Osteocyte (in vitro differentiated cells): ENCODE measurements around the gene SYNE4. TPM values are rescaled to one million over a fixed set of nuclear protein-coding genes. Genes with fewer than 3 reads are reported as not detected.
A peak's percentile ranks its signal among the peaks of the same experiment; 100 is the strongest.
"Not testable (repeated sequence)": the region's sequence is repeated elsewhere in the genome, so short reads cannot be mapped to it uniquely, and the experiment has no call there.

Source experiments
- DNase-seq: peaks from one replicate; pipeline ENCODE4 v3.0.0; 2021; ENCODE audit warnings: mixed read lengths; ENCODE audit not compliant: unreplicated experiment; ENCODE audit errors: extremely low spot score
- H3K27ac Mint-ChIP-seq: one replicate; pipeline ENCODE4 v1.8.0; 2021; ENCODE audit warnings: mild to moderate bottlenecking, mixed read lengths; ENCODE audit not compliant: unreplicated experiment
- H3K27me3 Mint-ChIP-seq: one replicate; pipeline ENCODE4 v1.8.0; 2021; ENCODE audit warnings: mixed read lengths; ENCODE audit not compliant: unreplicated experiment
- H3K36me3 Mint-ChIP-seq: one replicate; pipeline ENCODE4 v1.8.0; 2021; ENCODE audit warnings: mixed read lengths; ENCODE audit not compliant: unreplicated experiment
- H3K4me1 Mint-ChIP-seq: one replicate; pipeline ENCODE4 v1.8.0; 2021; ENCODE audit warnings: mixed read lengths; ENCODE audit not compliant: unreplicated experiment
- H3K4me3 Mint-ChIP-seq: one replicate; pipeline ENCODE4 v1.8.0; 2021; ENCODE audit warnings: mild to moderate bottlenecking, moderate library complexity, mixed read lengths; ENCODE audit not compliant: unreplicated experiment
- H3K9me3 Mint-ChIP-seq: one replicate; pipeline ENCODE4 v1.8.0; 2021; ENCODE audit warnings: mixed read lengths; ENCODE audit not compliant: unreplicated experiment
- CTCF ChIP-seq: fragments of 200-600 bp; sonication (generic); IDR thresholded peaks from 2 replicates; pipeline ENCODE4 v1.5.0; 2021; ENCODE audit warnings: antibody characterized with exemption, mild to moderate bottlenecking, moderate library complexity
- total RNA-seq: library from RNA; stranded (reverse); gene quantifications from 2 replicates; pipeline ENCODE4 v1.2.1, GENCODE V29; 2021

The SYNE4 gene
- total RNA-seq, 1 donor from 2014 or later: not detected

DNA sequence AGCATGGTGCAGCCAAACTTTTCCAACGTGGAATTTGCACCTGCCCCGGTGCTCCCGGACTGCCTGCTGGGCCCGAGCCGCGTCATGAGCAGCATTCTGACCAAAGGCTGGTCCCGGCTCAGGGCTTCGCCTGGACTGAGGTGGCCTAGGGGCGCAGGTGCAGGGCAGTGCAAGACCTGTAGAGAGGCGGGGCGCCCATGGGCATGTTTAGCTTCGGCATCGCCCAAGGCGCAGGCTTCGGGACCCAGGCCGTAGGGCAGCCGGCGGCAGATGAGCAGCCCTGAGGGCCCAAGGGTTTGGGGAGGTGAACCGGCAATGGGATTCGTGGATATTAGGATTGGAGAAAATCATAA, 48.7 kb downstream of the SYNE4 start:
- Mint-ChIP-seq H3K36me3 (no peaks in the 10 kb centered on the region), H3K4me1 (no peaks in the 10 kb centered on the region), H3K9me3 (peaks cover 5% of the 10 kb centered on the region), H3K27ac (no peak overlapping the region), H3K27me3 (peaks cover 28% of the 10 kb centered on the region), H3K4me3 (no peak overlapping the region)
- no peak for TF ChIP-seq CTCF
- no peak for DNase-seq

- H3K4me3 Mint-ChIP-seq: no peak overlapping the region
- no peaks in the 10 kb centered on the region for H3K36me3 Mint-ChIP-seq
- H3K9me3 Mint-ChIP-seq: peaks cover 5% of the 10 kb centered on the region
- no peak overlapping the region for H3K27ac Mint-ChIP-seq
- H3K4me1 Mint-ChIP-seq: no peaks in the 10 kb centered on the region
- DNase-seq: no peak
- TF ChIP-seq CTCF: peak; percentile 14
- peaks cover 28% of the 10 kb centered on the region for H3K27me3 Mint-ChIP-seq
Observed at GRCh38 chr19:35959040-35959967, 49.3 kb downstream of the SYNE4 start.

DNA sequence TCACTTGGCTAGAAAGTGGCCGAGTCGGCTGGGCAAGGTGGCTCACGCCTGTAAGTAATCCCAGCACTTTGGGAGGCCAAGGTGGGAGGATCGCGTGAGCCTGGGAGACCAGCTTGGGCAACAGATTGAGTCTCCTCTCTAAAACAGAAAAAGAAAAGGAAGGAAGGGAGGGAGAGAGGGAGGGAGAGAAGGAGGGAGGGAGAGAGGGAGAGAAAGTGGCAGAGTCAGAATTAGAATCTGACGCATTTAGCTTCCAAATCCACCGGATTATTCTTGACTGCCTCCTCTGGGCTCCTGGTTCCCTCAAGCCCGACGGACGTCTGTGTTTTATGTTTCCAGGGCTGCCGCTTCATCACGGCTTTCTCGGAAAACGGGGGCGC, 50.0 kb downstream of the SYNE4 start:
- Mint-ChIP-seq H3K27me3 (peaks cover 28% of the 10 kb centered on the region), H3K36me3 (no peaks in the 10 kb centered on the region), H3K4me3 (no peak overlapping the region), H3K27ac (no peak overlapping the region), H3K4me1 (no peaks in the 10 kb centered on the region), H3K9me3 (peaks cover 5% of the 10 kb centered on the region)
- DNase-seq: no peak
- TF ChIP-seq CTCF: no peak

DNA sequence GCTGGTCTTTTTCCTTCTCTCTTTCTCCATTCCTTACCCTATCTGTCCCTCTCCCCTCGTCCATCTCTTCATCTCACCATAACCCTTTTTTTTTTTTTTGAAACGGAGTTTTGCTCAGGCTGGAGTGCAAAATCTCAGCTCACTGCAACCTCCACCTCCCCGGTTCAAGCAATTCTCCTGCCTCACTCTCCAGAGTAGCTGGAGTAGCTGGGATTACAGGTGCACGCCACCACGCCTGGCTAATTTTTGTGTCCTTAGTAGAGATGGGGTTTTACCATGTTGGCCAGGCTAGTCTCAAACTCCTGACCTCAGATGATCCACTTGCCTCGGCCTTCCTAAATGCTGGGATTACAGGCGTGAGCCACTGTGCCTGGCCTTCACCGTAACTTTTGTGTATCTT, 51.2 kb downstream of the SYNE4 start:
- not testable (repeated sequence) for DNase-seq, H3K27ac Mint-ChIP-seq, H3K36me3 Mint-ChIP-seq, H3K4me1 Mint-ChIP-seq, H3K4me3 Mint-ChIP-seq, H3K9me3 Mint-ChIP-seq
- H3K27me3 Mint-ChIP-seq: peaks cover 28% of the 10 kb centered on the region

DNA sequence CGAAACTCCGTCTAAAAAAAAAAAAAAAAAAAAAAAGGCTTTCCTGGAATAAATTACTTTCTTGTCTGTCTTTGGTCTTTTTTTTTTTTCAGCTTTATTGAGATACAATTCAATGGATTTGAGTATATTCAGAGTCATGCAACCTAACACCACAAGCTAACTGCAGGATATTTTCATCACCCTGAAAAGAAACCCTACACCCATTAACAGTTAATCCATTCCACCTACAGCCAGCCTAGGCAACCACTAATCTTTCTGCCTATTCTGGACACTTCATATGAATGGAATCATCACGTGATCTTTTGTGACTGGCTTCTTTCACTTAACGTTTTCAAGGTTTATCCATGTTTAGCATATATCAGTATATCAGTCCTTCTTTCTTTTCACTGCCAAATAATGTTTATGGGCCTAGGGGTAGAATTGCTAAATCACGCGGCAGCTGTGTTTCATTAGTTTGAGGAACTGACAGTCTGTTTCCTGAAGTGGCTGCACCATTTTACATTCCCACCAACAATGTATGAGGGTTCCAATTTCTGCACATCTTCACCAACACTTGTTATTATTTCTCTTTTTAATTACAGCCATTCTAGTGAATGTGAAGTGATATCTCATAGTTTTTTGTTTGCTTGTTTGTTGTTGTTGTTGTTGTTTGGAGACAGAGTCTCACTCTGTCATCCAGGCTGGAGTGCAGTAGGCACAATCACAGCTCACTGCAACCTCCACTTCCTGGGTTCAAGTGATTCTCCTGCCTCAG, 52.6 kb downstream of the SYNE4 start:
- TF ChIP-seq CTCF: no peak
- Mint-ChIP-seq H3K4me1 (no peaks in the 10 kb centered on the region), H3K9me3 (peaks cover 5% of the 10 kb centered on the region), H3K36me3 (no peaks in the 10 kb centered on the region), H3K27me3 (peaks cover 28% of the 10 kb centered on the region), H3K4me3 (no peak overlapping the region), H3K27ac (no peak overlapping the region)
- no peak for DNase-seq

Other genes with a start within 250 kb of the SYNE4 start
- gene ARHGAP33, start 233.2 kb downstream of the SYNE4 start, total RNA-seq: 10.1 and 15.2 TPM in 2 replicates
- not detected in 2 replicates for gene PRODH2, start 196.0 kb downstream of the SYNE4 start, total RNA-seq
- not detected in 2 replicates for gene NPHS1, start 156.3 kb downstream of the SYNE4 start, total RNA-seq
- gene KIRREL2, start 151.9 kb downstream of the SYNE4 start, total RNA-seq: not detected in 2 replicates
- 12.6 and 14.7 TPM in 2 replicates for gene APLP1, start 140.2 kb downstream of the SYNE4 start, total RNA-seq
- 6.2 and 6.8 TPM in 2 replicates for gene NFKBID, start 108.3 kb downstream of the SYNE4 start, total RNA-seq
- gene HCST, start 106.3 kb downstream of the SYNE4 start, total RNA-seq: 0.81 and 0.97 TPM in 2 replicates
- gene TYROBP, start 100.5 kb downstream of the SYNE4 start, total RNA-seq: not detected in 2 replicates
- 24.3 and 25.0 TPM in 2 replicates for gene LRFN3, start 72.4 kb downstream of the SYNE4 start, total RNA-seq
- 15.4 and 15.5 TPM in 2 replicates for gene SDHAF1, start 13.6 kb downstream of the SYNE4 start, total RNA-seq
- gene ALKBH6, start 5.4 kb upstream of the SYNE4 start, total RNA-seq: 13.0 and 16.0 TPM in 2 replicates
- 72.8 and 78.3 TPM in 2 replicates for gene CLIP3, start 24.1 kb upstream of the SYNE4 start, total RNA-seq
- gene THAP8, start 45.5 kb upstream of the SYNE4 start, total RNA-seq: 7.3 and 8.0 TPM in 2 replicates
- 4.6 and 4.9 TPM in 2 replicates for gene WDR62, start 46.1 kb upstream of the SYNE4 start, total RNA-seq
- not detected in 2 replicates for gene OVOL3, start 102.3 kb upstream of the SYNE4 start, total RNA-seq
- gene POLR2I, start 106.1 kb upstream of the SYNE4 start, total RNA-seq: 61.8 and 62.2 TPM in 2 replicates
- 172 and 177 TPM in 2 replicates for gene TBCB, start 106.7 kb upstream of the SYNE4 start, total RNA-seq
- 789 and 808 TPM in 2 replicates for gene CAPNS1, start 131.3 kb upstream of the SYNE4 start, total RNA-seq
- gene COX7A1, start 143.6 kb upstream of the SYNE4 start, total RNA-seq: not detected in 2 replicates
- 6.6 and 7.8 TPM in 2 replicates for gene ZNF565, start 205.9 kb upstream of the SYNE4 start, total RNA-seq
- gene ZNF146, start 206.3 kb upstream of the SYNE4 start, total RNA-seq: 66.3 and 70.0 TPM in 2 replicates